WTC11 (cell line): ENCODE results near the gene CCDC3. TPM values are rescaled to one million over a fixed set of nuclear protein-coding genes. Genes with fewer than 3 reads are reported as not detected.

Experiments used
- ATAC-seq: fragments of 200-7000 bp; cut with Tn5 transposase; 2 replicates; pipeline ENCODE4 v1.10.0; 2021; ENCODE audit warnings: mild to moderate bottlenecking, moderate library complexity
- CTCF ChIA-PET: fragments of 300-600 bp; sonication (Branson Sonifier 250); formaldehyde crosslinking; loops from one replicate; lab custom pipeline; 2021; ENCODE audit warnings: antibody characterized with exemption; lab: Charles Lee
- POLR2A ChIA-PET: fragments of 350-600 bp; sonication (Branson Sonifier 250); formaldehyde crosslinking; loops from one replicate; lab custom pipeline; 2021; ENCODE audit warnings: antibody characterized with exemption; lab: Charles Lee
- DNase-seq: peaks from one replicate; pipeline ENCODE4 v3.0.0; 2021; ENCODE audit warnings: low spot score
- H3K27ac Mint-ChIP-seq: 2 replicates; pipeline ENCODE4 v1.8.0; 2021; ENCODE audit warnings: mixed read lengths
- H3K27me3 Mint-ChIP-seq: 2 replicates; pipeline ENCODE4 v1.8.0; 2021; ENCODE audit warnings: low read depth, mild to moderate bottlenecking, moderate library complexity, mixed read lengths
- H3K36me3 Mint-ChIP-seq: 2 replicates; pipeline ENCODE4 v1.8.0; 2021; ENCODE audit warnings: mixed read lengths
- H3K4me1 Mint-ChIP-seq: 2 replicates; pipeline ENCODE4 v1.8.0; 2022; ENCODE audit warnings: mixed read lengths
- H3K4me3 Mint-ChIP-seq: 2 replicates; pipeline ENCODE4 v1.8.0; 2021; ENCODE audit warnings: mild to moderate bottlenecking, moderate library complexity, mixed read lengths
- H3K9me3 Mint-ChIP-seq: 2 replicates; pipeline ENCODE4 v1.8.0; 2021; ENCODE audit warnings: mixed read lengths
- FOXK1 ChIP-seq: sonication (generic); formaldehyde crosslinking; IDR thresholded peaks from 2 replicates; pipeline ENCODE4 v1.8.0; 2022; ENCODE audit warnings: mild to moderate bottlenecking, moderate library complexity, missing genetic modification reagents
- FOXP4 ChIP-seq: sonication (generic); formaldehyde crosslinking; IDR thresholded peaks from 2 replicates; pipeline ENCODE4 v1.8.0; 2022; ENCODE audit warnings: mild to moderate bottlenecking, missing genetic modification reagents
- HMGA2 ChIP-seq: fragments of 250-450 bp; sonication (Bioruptor Pico); IDR thresholded peaks from 2 replicates; pipeline ENCODE4 v1.4.0; 2021; ENCODE audit warnings: mild to moderate bottlenecking, moderate library complexity
- MAX ChIP-seq: sonication (generic); formaldehyde crosslinking; IDR thresholded peaks from 2 replicates; pipeline ENCODE4 v1.8.0; 2022; ENCODE audit warnings: mild to moderate bottlenecking, missing genetic modification reagents
- MXD4 ChIP-seq: fragments of 250-450 bp; sonication (Bioruptor Pico); IDR thresholded peaks from 2 replicates; pipeline ENCODE4 v1.8.0; 2021; ENCODE audit warnings: mild to moderate bottlenecking, moderate library complexity, borderline replicate concordance
- NFATC4 ChIP-seq: fragments of 250-450 bp; sonication (Bioruptor Pico); IDR thresholded peaks from 2 replicates; pipeline ENCODE4 v1.9.0; 2021; ENCODE audit warnings: mild to moderate bottlenecking
- NFE2L1 ChIP-seq: sonication (generic); formaldehyde crosslinking; IDR thresholded peaks from 2 replicates; pipeline ENCODE4 v1.8.1; 2023; ENCODE audit warnings: missing genetic modification reagents
- NFYB ChIP-seq: sonication (generic); formaldehyde crosslinking; conservative IDR thresholded peaks from 2 replicates; pipeline ENCODE4 v1.8.0; 2022; ENCODE audit warnings: low read depth, missing genetic modification reagents
- NR1H2 ChIP-seq: sonication (generic); formaldehyde crosslinking; IDR thresholded peaks from 2 replicates; pipeline ENCODE4 v1.9.0; 2021; ENCODE audit warnings: mild to moderate bottlenecking, moderate library complexity, missing genetic modification reagents
- OVOL2 ChIP-seq: fragments of 250-450 bp; sonication (Bioruptor Pico); IDR thresholded peaks from 2 replicates; pipeline ENCODE4 v1.9.0; 2021; ENCODE audit warnings: mild to moderate bottlenecking, borderline replicate concordance
- PRRX2 ChIP-seq: fragments of 250-450 bp; sonication (Bioruptor Pico); IDR thresholded peaks from 2 replicates; pipeline ENCODE4 v1.8.0; 2021; ENCODE audit warnings: mild to moderate bottlenecking
- TEAD1 ChIP-seq: sonication (generic); formaldehyde crosslinking; IDR thresholded peaks from 2 replicates; pipeline ENCODE4 v1.8.0; 2022; ENCODE audit warnings: mild to moderate bottlenecking, missing genetic modification reagents
- TP53 ChIP-seq: sonication (generic); formaldehyde crosslinking; IDR thresholded peaks from 2 replicates; pipeline ENCODE4 v1.8.1; 2023; ENCODE audit warnings: mild to moderate bottlenecking, missing genetic modification reagents
- ZNF396 ChIP-seq: fragments of 250-450 bp; sonication (Bioruptor Pico); IDR thresholded peaks from 2 replicates; pipeline ENCODE4 v1.8.0; 2021; ENCODE audit warnings: mild to moderate bottlenecking, moderate library complexity, borderline replicate concordance
- ZNF416 ChIP-seq: fragments of 250-450 bp; sonication (Bioruptor Pico); IDR thresholded peaks from 2 replicates; pipeline ENCODE4 v1.9.0; 2021; ENCODE audit warnings: mild to moderate bottlenecking, inconsistent platforms
- ZNF425 ChIP-seq: fragments of 250-450 bp; sonication (Bioruptor Pico); conservative IDR thresholded peaks from 2 replicates; pipeline ENCODE4 v1.9.0; 2021; ENCODE audit warnings: mild to moderate bottlenecking
- ZSCAN18 ChIP-seq: fragments of 250-450 bp; sonication (Bioruptor Pico); IDR thresholded peaks from 2 replicates; pipeline ENCODE4 v2.1.2; 2022; ENCODE audit warnings: mild to moderate bottlenecking, moderate library complexity
- total RNA-seq: library from RNA; stranded (reverse); gene quantifications from 3 replicates; pipeline ENCODE4 v1.2.3, GENCODE V29; 2021
- TF ChIP-seq, protein P1 (sequence below): sonication (generic); formaldehyde crosslinking; conservative IDR thresholded peaks from 2 replicates; pipeline ENCODE4 v1.8.1; 2023; ENCODE audit warnings: mild to moderate bottlenecking, low read depth, missing genetic modification reagents, moderate library complexity
- TF ChIP-seq, protein P2 (sequence below): sonication (generic); formaldehyde crosslinking; IDR thresholded peaks from 2 replicates; pipeline ENCODE4 v1.8.1; 2023; ENCODE audit warnings: mild to moderate bottlenecking, moderate library complexity, missing genetic modification reagents

Gene CCDC3
- total RNA-seq, 1 experiment from 2014 or later, result 3.5 TPM

- no peak for TF ChIP-seq ZSCAN18 (CRISPR knock-in tag)
- no peak for TF ChIP-seq NFE2L1
- no peak for TF ChIP-seq ZNF425 (CRISPR knock-in tag)
- TF ChIP-seq MAX (CRISPR knock-in tag), result no peak
- Mint-ChIP-seq H3K36me3 (no peaks in the 10 kb centered on the region), H3K27me3 (no peaks in the 10 kb centered on the region), H3K9me3 (peaks cover 13% of the 10 kb centered on the region), H3K4me3 (no peak overlapping the region), H3K4me1 (no peaks in the 10 kb centered on the region), H3K27ac (no peak overlapping the region)
- DNase-seq (no peak), ATAC-seq (no peak)
- CTCF ChIA-PET, result no interaction called here
- POLR2A ChIA-PET, result no interaction called here
These were observed 85.8 kb downstream of the CCDC3 start for GRCh38 chr10:12915637-12916168.

DNA sequence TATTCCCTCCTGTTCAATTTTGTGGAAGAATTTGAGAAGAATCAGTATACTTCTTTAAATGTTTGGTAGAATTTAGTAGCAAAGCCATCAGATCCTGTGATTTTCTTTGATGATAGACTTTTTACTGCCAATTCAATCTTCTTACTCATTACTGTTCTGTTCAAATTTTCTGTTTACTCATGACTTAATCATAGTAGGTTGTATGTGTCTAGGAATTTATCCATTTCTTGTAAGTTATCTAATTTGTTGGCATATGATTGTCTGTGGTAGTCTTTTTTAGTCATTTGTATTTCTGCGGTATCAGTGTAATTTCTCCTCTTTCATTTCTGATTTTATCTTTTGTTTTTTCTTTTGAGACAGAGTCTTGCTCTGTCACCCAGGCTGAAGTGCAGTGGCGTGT is 87.4 kb downstream of the CCDC3 start:
- ChIA-PET POLR2A (no interaction called here), CTCF (interaction anchor here (2.1 kb wide), 1 partner anchor 12 kb away, joined by 7 read pairs; no protein-coding TSS in a partner anchor)
- H3K9me3 Mint-ChIP-seq, result peaks cover 13% of the 10 kb centered on the region
- no peak overlapping the region for H3K4me3 Mint-ChIP-seq
- no peak overlapping the region for H3K27ac Mint-ChIP-seq
- ATAC-seq, result no peak
- no peaks in the 10 kb centered on the region for H3K36me3 Mint-ChIP-seq
- DNase-seq, result no peak
- H3K4me1 Mint-ChIP-seq, result no peaks in the 10 kb centered on the region
- no peak for TF ChIP-seq NR1H2
- TF ChIP-seq, protein P1, sequence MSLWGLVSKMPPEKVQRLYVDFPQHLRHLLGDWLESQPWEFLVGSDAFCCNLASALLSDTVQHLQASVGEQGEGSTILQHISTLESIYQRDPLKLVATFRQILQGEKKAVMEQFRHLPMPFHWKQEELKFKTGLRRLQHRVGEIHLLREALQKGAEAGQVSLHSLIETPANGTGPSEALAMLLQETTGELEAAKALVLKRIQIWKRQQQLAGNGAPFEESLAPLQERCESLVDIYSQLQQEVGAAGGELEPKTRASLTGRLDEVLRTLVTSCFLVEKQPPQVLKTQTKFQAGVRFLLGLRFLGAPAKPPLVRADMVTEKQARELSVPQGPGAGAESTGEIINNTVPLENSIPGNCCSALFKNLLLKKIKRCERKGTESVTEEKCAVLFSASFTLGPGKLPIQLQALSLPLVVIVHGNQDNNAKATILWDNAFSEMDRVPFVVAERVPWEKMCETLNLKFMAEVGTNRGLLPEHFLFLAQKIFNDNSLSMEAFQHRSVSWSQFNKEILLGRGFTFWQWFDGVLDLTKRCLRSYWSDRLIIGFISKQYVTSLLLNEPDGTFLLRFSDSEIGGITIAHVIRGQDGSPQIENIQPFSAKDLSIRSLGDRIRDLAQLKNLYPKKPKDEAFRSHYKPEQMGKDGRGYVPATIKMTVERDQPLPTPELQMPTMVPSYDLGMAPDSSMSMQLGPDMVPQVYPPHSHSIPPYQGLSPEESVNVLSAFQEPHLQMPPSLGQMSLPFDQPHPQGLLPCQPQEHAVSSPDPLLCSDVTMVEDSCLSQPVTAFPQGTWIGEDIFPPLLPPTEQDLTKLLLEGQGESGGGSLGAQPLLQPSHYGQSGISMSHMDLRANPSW (CRISPR knock-in tag), result no peak
- no peak for TF ChIP-seq NFATC4 (CRISPR knock-in tag)
- no peak for TF ChIP-seq NFE2L1
- TF ChIP-seq ZNF425 (CRISPR knock-in tag), result no peak
- TF ChIP-seq MXD4 (CRISPR knock-in tag), result no peak
- TF ChIP-seq PRRX2 (CRISPR knock-in tag), result no peak
- no peak for TF ChIP-seq HMGA2 (CRISPR knock-in tag)
- no peak for TF ChIP-seq NFYB
- TF ChIP-seq TP53 (CRISPR knock-in tag), result no peak
- no peaks in the 10 kb centered on the region for H3K27me3 Mint-ChIP-seq

DNA sequence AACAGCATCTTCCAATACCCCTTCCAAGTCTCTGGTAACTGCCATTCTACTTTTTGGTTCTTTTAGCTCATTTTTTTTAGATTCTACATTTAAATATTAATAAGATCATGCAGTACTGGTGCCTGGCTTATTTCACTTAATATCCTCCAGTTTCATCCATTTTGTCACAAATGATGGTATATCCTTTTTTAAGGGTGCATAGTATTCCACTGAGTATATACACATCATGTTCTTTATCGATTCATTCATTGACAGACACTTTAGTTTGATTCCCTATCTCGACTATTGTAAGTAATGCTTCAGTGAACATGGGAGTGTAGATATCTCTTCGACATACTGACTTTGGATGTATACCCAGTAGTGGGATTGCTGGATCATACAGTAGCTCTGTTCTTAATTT is 89.7 kb downstream of the CCDC3 start:
- Mint-ChIP-seq H3K36me3 (no peaks in the 10 kb centered on the region), H3K27ac (no peak overlapping the region), H3K9me3 (peaks cover 11% of the 10 kb centered on the region), H3K4me3 (no peak overlapping the region), H3K4me1 (0 out of 2 replicates have a peak, but pooled peaks cover 3% of the 10 kb centered on the region), H3K27me3 (no peaks in the 10 kb centered on the region; the same call in 1 of the 2 replicates)
- ChIA-PET CTCF (interaction anchor here (0.7 kb wide), 1 partner anchor 143 kb away, joined by 3 read pairs; no protein-coding TSS in a partner anchor), POLR2A (no interaction called here)
- DNase-seq (no peak), ATAC-seq (no peak)
- TF ChIP-seq FOXP4 (CRISPR knock-in tag), result no peak
- no peak for TF ChIP-seq TEAD1
- TF ChIP-seq, protein P2, sequence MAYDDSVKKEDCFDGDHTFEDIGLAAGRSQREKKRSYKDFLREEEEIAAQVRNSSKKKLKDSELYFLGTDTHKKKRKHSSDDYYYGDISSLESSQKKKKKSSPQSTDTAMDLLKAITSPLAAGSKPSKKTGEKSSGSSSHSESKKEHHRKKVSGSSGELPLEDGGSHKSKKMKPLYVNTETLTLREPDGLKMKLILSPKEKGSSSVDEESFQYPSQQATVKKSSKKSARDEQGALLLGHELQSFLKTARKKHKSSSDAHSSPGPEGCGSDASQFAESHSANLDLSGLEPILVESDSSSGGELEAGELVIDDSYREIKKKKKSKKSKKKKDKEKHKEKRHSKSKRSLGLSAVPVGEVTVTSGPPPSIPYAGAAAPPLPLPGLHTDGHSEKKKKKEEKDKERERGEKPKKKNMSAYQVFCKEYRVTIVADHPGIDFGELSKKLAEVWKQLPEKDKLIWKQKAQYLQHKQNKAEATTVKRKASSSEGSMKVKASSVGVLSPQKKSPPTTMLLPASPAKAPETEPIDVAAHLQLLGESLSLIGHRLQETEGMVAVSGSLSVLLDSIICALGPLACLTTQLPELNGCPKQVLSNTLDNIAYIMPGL (CRISPR knock-in tag), result no peak
- TF ChIP-seq FOXK1 (CRISPR knock-in tag), result no peak
- no peak for TF ChIP-seq OVOL2
- no peak for TF ChIP-seq ZNF396 (CRISPR knock-in tag)
- TF ChIP-seq ZNF416 (CRISPR knock-in tag), result no peak
